GM23338 (cell line): Measurements from ENCODE around the gene SHANK1. TPM values are rescaled to one million over a fixed set of nuclear protein-coding genes. Genes with fewer than 3 reads are reported as not detected.

Experiments used
- ATAC-seq: fragments of 200-7000 bp; cut with Tn5 transposase; 3 replicates; pipeline ENCODE4 v1.9.1; 2020
- DNase-seq: peaks from one replicate; pipeline ENCODE4 v3.0.0-alpha.2; 2015; ENCODE audit warnings: low spot score
- H2AFZ ChIP-seq: fragments of 200-600 bp; sonication (generic); 2 replicates; pipeline ENCODE4 v1.8.0; 2016; ENCODE audit warnings: antibody characterized with exemption, mild to moderate bottlenecking, moderate library complexity
- H3F3A ChIP-seq: fragments of 200-600 bp; sonication (generic); replicated peaks from 2 replicates; pipeline ENCODE4 v1.8.0; 2017; ENCODE audit warnings: antibody characterized with exemption, mixed run types, low read depth
- H3K27ac ChIP-seq: fragments of 200-600 bp; sonication (generic); 2 replicates; pipeline ENCODE4 v1.6.1; 2016; ENCODE audit warnings: low read depth
- H3K27me3 ChIP-seq: fragments of 200-600 bp; sonication (generic); 2 replicates; pipeline ENCODE4 v1.8.0; 2016; ENCODE audit warnings: mild to moderate bottlenecking, mixed run types, moderate library complexity; ENCODE audit not compliant: insufficient read depth
- H3K36me3 ChIP-seq: fragments of 200-600 bp; sonication (generic); 2 replicates; pipeline ENCODE4 v1.8.0; 2016; ENCODE audit warnings: mild to moderate bottlenecking; ENCODE audit not compliant: insufficient read depth
- H3K4me1 ChIP-seq: fragments of 200-600 bp; sonication (generic); 2 replicates; pipeline ENCODE4 v1.8.0; 2016; ENCODE audit warnings: mild to moderate bottlenecking, moderate library complexity; ENCODE audit not compliant: insufficient read depth
- H3K4me2 ChIP-seq: fragments of 200-600 bp; sonication (generic); 2 replicates; pipeline ENCODE4 v1.7.1; 2017; ENCODE audit warnings: mixed run types
- H3K4me3 ChIP-seq: fragments of 200-600 bp; sonication (generic); 2 replicates; pipeline ENCODE4 v1.6.1; 2016; ENCODE audit warnings: mixed run types
- H3K79me2 ChIP-seq: fragments of 200-600 bp; sonication (generic); replicated peaks from 2 replicates; pipeline ENCODE4 v1.8.0; 2017; ENCODE audit warnings: mild to moderate bottlenecking; ENCODE audit not compliant: insufficient read depth
- H3K9me2 ChIP-seq: fragments of 200-600 bp; sonication (generic); 2 replicates; pipeline ENCODE4 v1.8.0; 2017; ENCODE audit not compliant: insufficient read depth
- H4K20me1 ChIP-seq: fragments of 200-600 bp; sonication (generic); replicated peaks from 2 replicates; pipeline ENCODE4 v1.8.0; 2017; ENCODE audit warnings: mild to moderate bottlenecking; ENCODE audit not compliant: insufficient read depth
- H3K27ac Mint-ChIP-seq: 2 replicates; pipeline ENCODE4 v1.8.0; 2020; ENCODE audit warnings: inconsistent platforms, mild to moderate bottlenecking, moderate library complexity, mixed read lengths
- H3K27me3 Mint-ChIP-seq: 3 replicates; pipeline ENCODE4 v1.8.0; 2022; ENCODE audit warnings: low read depth, mild to moderate bottlenecking, moderate library complexity, mixed read lengths, inconsistent platforms; ENCODE audit not compliant: insufficient read depth, poor library complexity
- H3K36me3 Mint-ChIP-seq: 3 replicates; pipeline ENCODE4 v1.8.0; 2021; ENCODE audit warnings: low read depth, mild to moderate bottlenecking, inconsistent platforms, moderate library complexity, mixed read lengths
- H3K4me1 Mint-ChIP-seq: 3 replicates; pipeline ENCODE4 v1.8.0; 2020; ENCODE audit warnings: mild to moderate bottlenecking, inconsistent platforms, mixed read lengths
- H3K4me3 Mint-ChIP-seq: 3 replicates; pipeline ENCODE4 v1.8.0; 2021; ENCODE audit warnings: moderate library complexity, mild to moderate bottlenecking, inconsistent platforms, mixed read lengths
- H3K9me3 Mint-ChIP-seq: 3 replicates; pipeline ENCODE4 v1.8.0; 2020; ENCODE audit warnings: moderate library complexity, mild to moderate bottlenecking, inconsistent platforms, mixed read lengths
- ZNF114 ChIP-seq: fragments of 250-450 bp; sonication (Bioruptor Pico); IDR thresholded peaks from 2 replicates; pipeline ENCODE4 v1.5.0; 2020; ENCODE audit warnings: mild to moderate bottlenecking, moderate library complexity
- polyA plus RNA-seq: library from polyadenylated mRNA; unstranded; fragments of >200 nt; fragmentation: Nextera tagmentation; extraction: Ambion mirVana; gene quantifications from 2 replicates; pipeline ENCODE4 v1.2.1, GENCODE V29; 2016
- total RNA-seq: library from RNA; depleted of rRNA; stranded (reverse); fragments of >200 nt; shearing (Covaris generic); gene quantifications from 2 replicates; pipeline ENCODE4 v1.2.3, GENCODE V29; 2014
- TF ChIP-seq, protein P1 (sequence below): fragments of 250-450 bp; sonication (Bioruptor Pico); IDR thresholded peaks from 2 replicates; pipeline ENCODE4 v1.5.0; 2020; ENCODE audit warnings: mild to moderate bottlenecking, moderate library complexity
- TF ChIP-seq, protein P2 (sequence below), 2 experiments: fragments of 200-600 bp in 1 of 2; sonication (generic) in 1 of 2; conservative IDR thresholded peaks; 2 replicates each; pipeline versions ENCODE4 v1.5.1 to v1.6.1; 2016 to 2017; ENCODE audit warnings: antibody characterized with exemption in 2 of 2, low read depth in 2 of 2, mild to moderate bottlenecking in 2 of 2, moderate library complexity in 1 of 2

The SHANK1 gene
- total and polyA plus RNA-seq, 2 experiments from 2014 or later, result 0.23 to 4.1 TPM

DNA sequence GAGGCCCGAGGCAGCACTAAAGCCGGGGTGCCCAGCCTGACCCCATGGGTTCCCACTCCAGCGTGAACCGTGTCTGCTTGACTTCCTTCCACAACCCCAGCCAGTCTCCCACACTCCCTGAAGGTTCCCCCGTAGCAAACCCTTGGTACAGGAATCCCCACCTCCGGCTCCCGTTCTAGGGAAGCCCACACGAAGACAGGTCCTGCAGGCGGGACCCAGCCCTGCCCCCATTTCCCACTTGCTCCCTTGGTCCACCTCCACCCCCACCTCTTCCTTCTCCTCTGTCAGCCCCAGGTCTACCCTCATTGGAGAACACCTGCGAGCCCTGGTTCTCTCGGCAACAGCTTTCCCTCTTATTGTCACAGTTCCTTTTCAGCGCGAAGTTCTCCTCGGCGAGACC is 46.5 kb downstream of the SHANK1 start (continued):
- TF ChIP-seq, protein P1, sequence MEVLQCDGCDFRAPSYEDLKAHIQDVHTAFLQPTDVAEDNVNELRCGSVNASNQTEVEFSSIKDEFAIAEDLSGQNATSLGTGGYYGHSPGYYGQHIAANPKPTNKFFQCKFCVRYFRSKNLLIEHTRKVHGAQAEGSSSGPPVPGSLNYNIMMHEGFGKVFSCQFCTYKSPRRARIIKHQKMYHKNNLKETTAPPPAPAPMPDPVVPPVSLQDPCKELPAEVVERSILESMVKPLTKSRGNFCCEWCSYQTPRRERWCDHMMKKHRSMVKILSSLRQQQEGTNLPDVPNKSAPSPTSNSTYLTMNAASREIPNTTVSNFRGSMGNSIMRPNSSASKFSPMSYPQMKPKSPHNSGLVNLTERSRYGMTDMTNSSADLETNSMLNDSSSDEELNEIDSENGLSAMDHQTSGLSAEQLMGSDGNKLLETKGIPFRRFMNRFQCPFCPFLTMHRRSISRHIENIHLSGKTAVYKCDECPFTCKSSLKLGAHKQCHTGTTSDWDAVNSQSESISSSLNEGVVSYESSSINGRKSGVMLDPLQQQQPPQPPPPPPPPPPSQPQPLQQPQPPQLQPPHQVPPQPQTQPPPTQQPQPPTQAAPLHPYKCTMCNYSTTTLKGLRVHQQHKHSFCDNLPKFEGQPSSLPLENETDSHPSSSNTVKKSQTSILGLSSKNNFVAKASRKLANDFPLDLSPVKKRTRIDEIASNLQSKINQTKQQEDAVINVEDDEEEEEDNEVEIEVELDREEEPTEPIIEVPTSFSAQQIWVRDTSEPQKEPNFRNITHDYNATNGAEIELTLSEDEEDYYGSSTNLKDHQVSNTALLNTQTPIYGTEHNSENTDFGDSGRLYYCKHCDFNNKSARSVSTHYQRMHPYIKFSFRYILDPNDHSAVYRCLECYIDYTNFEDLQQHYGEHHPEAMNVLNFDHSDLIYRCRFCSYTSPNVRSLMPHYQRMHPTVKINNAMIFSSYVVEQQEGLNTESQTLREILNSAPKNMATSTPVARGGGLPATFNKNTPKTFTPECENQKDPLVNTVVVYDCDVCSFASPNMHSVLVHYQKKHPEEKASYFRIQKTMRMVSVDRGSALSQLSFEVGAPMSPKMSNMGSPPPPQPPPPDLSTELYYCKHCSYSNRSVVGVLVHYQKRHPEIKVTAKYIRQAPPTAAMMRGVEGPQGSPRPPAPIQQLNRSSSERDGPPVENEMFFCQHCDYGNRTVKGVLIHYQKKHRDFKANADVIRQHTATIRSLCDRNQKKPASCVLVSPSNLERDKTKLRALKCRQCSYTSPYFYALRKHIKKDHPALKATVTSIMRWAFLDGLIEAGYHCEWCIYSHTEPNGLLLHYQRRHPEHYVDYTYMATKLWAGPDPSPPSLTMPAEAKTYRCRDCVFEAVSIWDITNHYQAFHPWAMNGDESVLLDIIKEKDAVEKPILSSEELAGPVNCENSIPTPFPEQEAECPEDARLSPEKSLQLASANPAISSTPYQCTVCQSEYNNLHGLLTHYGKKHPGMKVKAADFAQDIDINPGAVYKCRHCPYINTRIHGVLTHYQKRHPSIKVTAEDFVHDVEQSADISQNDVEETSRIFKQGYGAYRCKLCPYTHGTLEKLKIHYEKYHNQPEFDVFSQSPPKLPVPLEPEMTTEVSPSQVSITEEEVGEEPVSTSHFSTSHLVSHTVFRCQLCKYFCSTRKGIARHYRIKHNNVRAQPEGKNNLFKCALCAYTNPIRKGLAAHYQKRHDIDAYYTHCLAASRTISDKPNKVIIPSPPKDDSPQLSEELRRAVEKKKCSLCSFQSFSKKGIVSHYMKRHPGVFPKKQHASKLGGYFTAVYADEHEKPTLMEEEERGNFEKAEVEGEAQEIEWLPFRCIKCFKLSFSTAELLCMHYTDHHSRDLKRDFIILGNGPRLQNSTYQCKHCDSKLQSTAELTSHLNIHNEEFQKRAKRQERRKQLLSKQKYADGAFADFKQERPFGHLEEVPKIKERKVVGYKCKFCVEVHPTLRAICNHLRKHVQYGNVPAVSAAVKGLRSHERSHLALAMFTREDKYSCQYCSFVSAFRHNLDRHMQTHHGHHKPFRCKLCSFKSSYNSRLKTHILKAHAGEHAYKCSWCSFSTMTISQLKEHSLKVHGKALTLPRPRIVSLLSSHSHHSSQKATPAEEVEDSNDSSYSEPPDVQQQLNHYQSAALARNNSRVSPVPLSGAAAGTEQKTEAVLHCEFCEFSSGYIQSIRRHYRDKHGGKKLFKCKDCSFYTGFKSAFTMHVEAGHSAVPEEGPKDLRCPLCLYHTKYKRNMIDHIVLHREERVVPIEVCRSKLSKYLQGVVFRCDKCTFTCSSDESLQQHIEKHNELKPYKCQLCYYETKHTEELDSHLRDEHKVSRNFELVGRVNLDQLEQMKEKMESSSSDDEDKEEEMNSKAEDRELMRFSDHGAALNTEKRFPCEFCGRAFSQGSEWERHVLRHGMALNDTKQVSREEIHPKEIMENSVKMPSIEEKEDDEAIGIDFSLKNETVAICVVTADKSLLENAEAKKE (CRISPR knock-in tag), result no peak

DNA sequence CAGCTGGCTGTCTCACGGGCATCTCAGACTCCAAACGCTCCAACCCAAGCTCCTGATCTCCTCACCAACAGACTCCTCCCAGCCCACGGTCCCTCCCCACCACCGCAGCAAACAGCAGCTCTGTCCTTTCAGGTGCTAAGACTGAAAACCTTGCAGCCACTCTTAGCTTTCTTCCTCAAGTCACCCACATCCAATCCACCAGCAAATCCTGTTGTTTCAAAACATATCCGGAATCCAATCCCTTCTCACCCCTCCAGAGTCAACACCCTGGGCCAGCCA is 49.6 kb downstream of the SHANK1 start:
- no peaks in the 10 kb centered on the region for H3K36me3 ChIP-seq
- H3K9me2 ChIP-seq, result no peaks in the 10 kb centered on the region
- Mint-ChIP-seq H3K36me3 (peaks cover 39% of the 10 kb centered on the region), H3K27ac (no peak overlapping the region), H3K27me3 (peaks cover 12% of the 10 kb centered on the region), H3K4me3 (no peak overlapping the region), H3K4me1 (no peaks in the 10 kb centered on the region), H3K9me3 (peaks cover 72% of the 10 kb centered on the region)
- H4K20me1 ChIP-seq, result peaks cover 3% of the 10 kb centered on the region; the same call in 1 of the 2 replicates
- DNase-seq (no peak), ATAC-seq (no peak)
- no peak overlapping the region for H3K27ac ChIP-seq
- no peak for TF ChIP-seq ZNF114 (CRISPR knock-in tag)
- peaks cover 17% of the 10 kb centered on the region for H3K4me1 ChIP-seq
- no peak overlapping the region for H2AFZ ChIP-seq
- no peak overlapping the region for H3K4me3 ChIP-seq
- peaks cover 93% of the 10 kb centered on the region for H3K27me3 ChIP-seq
- no peak overlapping the region for H3K4me2 ChIP-seq
- H3F3A ChIP-seq, result peaks cover 3% of the 10 kb centered on the region; the same call in 1 of the 2 replicates
- no peaks in the 10 kb centered on the region for H3K79me2 ChIP-seq

DNA sequence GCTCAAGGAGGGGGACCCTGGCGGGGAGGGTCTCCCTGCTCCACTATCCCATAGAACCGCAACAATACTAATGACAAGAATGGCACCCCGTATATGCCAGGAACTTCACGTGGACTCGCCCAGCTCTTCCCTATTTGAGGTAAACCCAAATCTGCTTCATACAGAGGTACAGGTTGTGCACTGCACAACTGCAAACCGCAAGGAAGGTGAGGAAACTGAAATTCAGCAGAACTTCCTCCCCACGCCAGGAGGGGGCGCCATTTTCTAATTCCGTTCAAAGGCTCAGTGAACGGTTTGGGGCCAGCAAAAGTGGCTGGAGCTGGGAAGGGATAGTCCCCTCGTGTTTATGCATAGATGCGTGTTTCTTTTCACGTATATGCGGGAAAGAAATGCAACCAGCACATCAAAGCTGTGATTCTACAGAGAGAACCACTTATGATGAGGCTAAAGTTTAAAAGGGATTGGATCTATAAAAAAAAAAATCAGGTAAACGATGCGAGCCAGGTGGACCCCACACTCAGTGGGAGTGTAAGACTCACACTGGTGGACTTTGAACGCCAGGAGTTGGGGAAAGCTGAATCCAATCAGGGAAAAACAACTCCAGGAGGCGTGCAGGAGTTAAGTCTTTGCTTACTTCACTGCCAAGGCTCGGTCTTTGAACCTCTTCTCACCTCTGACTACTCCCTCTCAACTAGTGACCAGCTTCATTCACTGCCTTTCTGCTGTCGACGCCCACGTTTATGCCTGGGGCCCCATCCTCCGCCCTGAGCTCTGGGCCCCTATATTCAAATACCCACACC is 50.1 kb downstream of the SHANK1 start:
- no peaks in the 10 kb centered on the region for H3K36me3 ChIP-seq
- no peaks in the 10 kb centered on the region for H3K79me2 ChIP-seq
- Mint-ChIP-seq H3K4me3 (no peak overlapping the region), H3K27ac (no peak overlapping the region), H3K9me3 (peaks cover 72% of the 10 kb centered on the region), H3K36me3 (peaks cover 39% of the 10 kb centered on the region), H3K4me1 (no peaks in the 10 kb centered on the region), H3K27me3 (peaks cover 12% of the 10 kb centered on the region)
- no peak overlapping the region for H2AFZ ChIP-seq
- H3K27ac ChIP-seq, result no peak overlapping the region
- H3K9me2 ChIP-seq, result no peaks in the 10 kb centered on the region
- H3K4me2 ChIP-seq, result no peak overlapping the region
- H3K27me3 ChIP-seq, result peaks cover 98% of the 10 kb centered on the region
- ATAC-seq (no peak), DNase-seq (peak; percentile 35)
- peaks cover 3% of the 10 kb centered on the region; the same call in 1 of the 2 replicates for H3F3A ChIP-seq
- H4K20me1 ChIP-seq, result peaks cover 3% of the 10 kb centered on the region; the same call in 1 of the 2 replicates
- peaks cover 16% of the 10 kb centered on the region for H3K4me1 ChIP-seq
- H3K4me3 ChIP-seq, result no peak overlapping the region
- TF ChIP-seq, protein P2, sequence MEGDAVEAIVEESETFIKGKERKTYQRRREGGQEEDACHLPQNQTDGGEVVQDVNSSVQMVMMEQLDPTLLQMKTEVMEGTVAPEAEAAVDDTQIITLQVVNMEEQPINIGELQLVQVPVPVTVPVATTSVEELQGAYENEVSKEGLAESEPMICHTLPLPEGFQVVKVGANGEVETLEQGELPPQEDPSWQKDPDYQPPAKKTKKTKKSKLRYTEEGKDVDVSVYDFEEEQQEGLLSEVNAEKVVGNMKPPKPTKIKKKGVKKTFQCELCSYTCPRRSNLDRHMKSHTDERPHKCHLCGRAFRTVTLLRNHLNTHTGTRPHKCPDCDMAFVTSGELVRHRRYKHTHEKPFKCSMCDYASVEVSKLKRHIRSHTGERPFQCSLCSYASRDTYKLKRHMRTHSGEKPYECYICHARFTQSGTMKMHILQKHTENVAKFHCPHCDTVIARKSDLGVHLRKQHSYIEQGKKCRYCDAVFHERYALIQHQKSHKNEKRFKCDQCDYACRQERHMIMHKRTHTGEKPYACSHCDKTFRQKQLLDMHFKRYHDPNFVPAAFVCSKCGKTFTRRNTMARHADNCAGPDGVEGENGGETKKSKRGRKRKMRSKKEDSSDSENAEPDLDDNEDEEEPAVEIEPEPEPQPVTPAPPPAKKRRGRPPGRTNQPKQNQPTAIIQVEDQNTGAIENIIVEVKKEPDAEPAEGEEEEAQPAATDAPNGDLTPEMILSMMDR (conservative IDR thresholded peaks at IDR 0.05; ENCODE audit: low read depth in 2 of 2), result peak; percentile 82 to 90
